Neural cell (in vitro differentiated cells): ENCODE results near the gene LURAP1L.

Experiments used
- CTCF ChIP-seq: fragments of 450-650 bp; IDR thresholded peaks from 2 replicates; pipeline ENCODE4 v1.5.1; 2014; ENCODE audit warnings: antibody characterized with exemption, mild to moderate bottlenecking, moderate library complexity; ENCODE audit not compliant: poor library complexity, severe bottlenecking
- POLR2AphosphoS5 ChIP-seq: IDR thresholded peaks from 2 replicates; pipeline ENCODE4 v1.6.1; 2012
- SMC3 ChIP-seq: fragments of 450-650 bp; conservative IDR thresholded peaks from 2 replicates; pipeline ENCODE4 v1.6.1; 2014; ENCODE audit warnings: antibody characterized with exemption, mild to moderate bottlenecking, moderate library complexity; ENCODE audit not compliant: poor library complexity

GRCh38 chr9:12753931-12754330 lies 20.9 kb upstream of the LURAP1L start:
- TF ChIP-seq CTCF = no peak
- no peak for TF ChIP-seq SMC3
- TF ChIP-seq POLR2AphosphoS5 = no peak
